ENCODE measurements around the gene TMEM238. TPM values are rescaled to one million over a fixed set of nuclear protein-coding genes. Genes with fewer than 3 reads are reported as not detected.

Gene TMEM238, protein sequence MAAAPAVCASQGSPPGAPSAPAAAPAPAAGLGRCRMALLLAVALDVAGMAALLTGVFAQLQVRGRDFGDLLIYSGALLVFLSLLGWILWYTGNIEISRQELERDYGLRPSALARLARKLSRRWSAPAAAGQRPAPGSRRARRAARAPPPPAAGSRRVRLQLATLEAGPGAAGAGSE
- total RNA-seq (1 to 10 TPM; 9.6 to 9.9 TPM), polyA plus RNA-seq (1 to 10 TPM in 1 of 2 donors, not detected in 1; 2.4 TPM)

DNA sequence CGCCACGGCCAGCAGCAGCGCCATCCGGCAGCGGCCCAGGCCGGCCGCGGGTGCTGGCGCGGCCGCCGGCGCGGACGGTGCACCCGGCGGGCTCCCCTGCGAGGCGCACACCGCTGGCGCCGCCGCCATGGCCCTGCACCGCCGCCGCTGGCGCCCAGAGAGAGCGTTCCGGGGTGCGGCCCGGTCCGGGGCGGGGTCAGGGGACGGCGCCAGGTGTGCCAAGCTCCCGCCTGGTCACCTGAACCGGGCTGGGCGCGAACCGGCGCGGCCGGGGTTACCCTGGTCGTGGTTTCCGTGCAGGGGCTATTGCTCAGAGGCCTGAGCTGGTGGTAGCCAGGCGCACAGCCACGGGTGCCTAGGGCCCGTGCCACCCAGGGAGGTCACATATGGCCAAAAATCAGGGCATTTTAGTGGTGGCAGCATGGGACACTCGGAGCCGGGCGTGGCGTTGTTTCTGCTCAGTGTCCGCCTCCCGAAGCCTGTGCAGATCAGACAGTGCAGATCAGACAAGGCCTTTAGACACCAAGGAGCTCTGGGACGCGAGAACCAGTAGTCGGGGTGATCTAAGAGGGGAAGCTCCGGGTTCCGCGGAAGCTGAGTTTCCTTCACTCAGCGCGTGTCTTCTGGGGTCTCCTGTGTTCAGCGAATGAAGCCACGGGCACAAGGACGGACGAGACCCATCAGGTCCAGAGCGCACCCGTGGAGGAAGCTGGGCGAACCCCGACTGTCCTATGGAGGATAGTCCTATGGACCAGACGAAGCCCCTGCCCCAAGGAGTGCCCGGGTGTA lies at the start of gene TMEM238:
TMEM238 (minus strand) TSS at position 162 of the 789 bp plus-strand sequence; CDS start at position 129, 33 bp downstream.
- peak within 1 kb of the TSS; percentile 49 to 88 for H3K4me3 ChIP-seq (ENCODE audit: low read length in 2 of 2)
- H3K27ac ChIP-seq (ENCODE audit: low read depth, low read length) = peak within 1 kb of the TSS; percentile 94
- H3K27ac Mint-ChIP-seq = peak within 1 kb of the TSS; percentile 98 to 100 (median 99)
- H3K36me3 Mint-ChIP-seq = peaks cover 15 to 42% of the 10 kb centered on the region in 2 donors
- peaks cover 0 to 9% (median 0%) of the 10 kb centered on the region in 8 donors for H3K9me3 Mint-ChIP-seq
- H3K4me1 ChIP-seq (ENCODE audit: insufficient read depth, low read length) = peaks cover 52% of the 10 kb centered on the region
- DNase-seq = peak; percentile 36 to 53 (median 43)
- intact Hi-C loops (cut with micrococcal nuclease) = loop anchor here (2.0 to 10.0 kb wide), 2 partner anchors 92 to 240 kb away; partner anchors contain the start of gene ZNF784
- no peaks in the 10 kb centered on the region for H3K9me3 ChIP-seq (ENCODE audit: control insufficient read depth in 1 of 2, low read length in 2 of 2)
- POLR2A ChIA-PET (ENCODE audit: partially characterized antibody) = interaction anchor here (0.7 to 12.9 kb wide), 29 partner anchors 9 to 304 kb away, joined by 3 to 247 read pairs (median 4); partner anchors contain the start of genes HSPBP1, IL11, ISOC2 and KMT5C
- peaks cover 26% of the 10 kb centered on the region for H3K36me3 ChIP-seq (ENCODE audit: insufficient read depth, low read length)
- H3K27me3 ChIP-seq (ENCODE audit: insufficient read depth, low read length) = no peaks in the 10 kb centered on the region
- H3K4me1 Mint-ChIP-seq = peaks cover 31 to 74% (median 52%) of the 10 kb centered on the region in 4 donors
- no peaks in the 10 kb centered on the region for H3K27me3 Mint-ChIP-seq
- H3K4me3 Mint-ChIP-seq = peak within 1 kb of the TSS; percentile 99 to 100 (median 100)
- CTCF ChIA-PET (ENCODE audit: partially characterized antibody) = interaction anchor here (0.9 to 3.0 kb wide), 13 partner anchors 25 to 249 kb away, joined by 3 to 31 read pairs (median 5); partner anchors contain the start of genes HSPBP1, KMT5C and PPP6R1

DNA sequence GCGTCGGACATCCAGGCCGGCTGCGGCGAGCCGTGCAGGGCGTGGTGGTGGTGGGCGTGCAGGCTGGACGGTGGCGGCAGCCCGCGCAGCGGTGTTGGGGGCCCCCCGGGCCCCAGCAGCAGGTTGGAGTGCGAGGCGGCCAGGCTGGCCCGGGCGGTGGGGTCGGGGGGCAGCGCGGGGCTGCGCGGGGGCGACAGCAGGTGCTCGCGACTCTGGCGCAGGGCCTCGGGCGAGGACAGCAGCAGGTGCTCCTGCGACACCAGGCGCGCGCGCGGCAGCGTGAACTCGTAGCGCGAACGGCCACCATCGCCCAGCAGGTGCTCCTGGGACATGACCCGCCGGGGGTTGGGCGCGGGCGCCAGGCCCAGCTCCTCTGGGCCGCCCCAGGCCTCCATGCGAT lies 49.2 kb upstream of the TMEM238 start:
- Mint-ChIP-seq H3K27ac (no peak overlapping the region), H3K36me3 (peaks cover 0 to 6% of the 10 kb centered on the region in 2 donors), H3K27me3 (peaks cover 28 to 40% of the 10 kb centered on the region in 2 donors), H3K4me3 (no peak overlapping the region), H3K4me1 (peaks cover 0 to 2% (median under 1%) of the 10 kb centered on the region in 4 donors), H3K9me3 (peaks cover 0 to 3% (median 0%) of the 10 kb centered on the region in 8 donors)
- intact Hi-C loops (cut with micrococcal nuclease) = no loop called here
- H3K27me3 ChIP-seq (ENCODE audit: insufficient read depth, low read length) = peaks cover 9% of the 10 kb centered on the region
- no peaks in the 10 kb centered on the region for H3K4me1 ChIP-seq (ENCODE audit: insufficient read depth, low read length)
- no peak for DNase-seq
- H3K9me3 ChIP-seq (ENCODE audit: control insufficient read depth in 1 of 2, low read length in 2 of 2) = no peaks in the 10 kb centered on the region
- POLR2A ChIA-PET (ENCODE audit: partially characterized antibody) = no interaction called here
- H3K27ac ChIP-seq (ENCODE audit: low read depth, low read length) = no peak overlapping the region
- CTCF ChIA-PET (ENCODE audit: partially characterized antibody) = no interaction called here
- no peaks in the 10 kb centered on the region for H3K36me3 ChIP-seq (ENCODE audit: insufficient read depth, low read length)
- H3K4me3 ChIP-seq (ENCODE audit: low read length in 2 of 2) = no peak overlapping the region

DNA sequence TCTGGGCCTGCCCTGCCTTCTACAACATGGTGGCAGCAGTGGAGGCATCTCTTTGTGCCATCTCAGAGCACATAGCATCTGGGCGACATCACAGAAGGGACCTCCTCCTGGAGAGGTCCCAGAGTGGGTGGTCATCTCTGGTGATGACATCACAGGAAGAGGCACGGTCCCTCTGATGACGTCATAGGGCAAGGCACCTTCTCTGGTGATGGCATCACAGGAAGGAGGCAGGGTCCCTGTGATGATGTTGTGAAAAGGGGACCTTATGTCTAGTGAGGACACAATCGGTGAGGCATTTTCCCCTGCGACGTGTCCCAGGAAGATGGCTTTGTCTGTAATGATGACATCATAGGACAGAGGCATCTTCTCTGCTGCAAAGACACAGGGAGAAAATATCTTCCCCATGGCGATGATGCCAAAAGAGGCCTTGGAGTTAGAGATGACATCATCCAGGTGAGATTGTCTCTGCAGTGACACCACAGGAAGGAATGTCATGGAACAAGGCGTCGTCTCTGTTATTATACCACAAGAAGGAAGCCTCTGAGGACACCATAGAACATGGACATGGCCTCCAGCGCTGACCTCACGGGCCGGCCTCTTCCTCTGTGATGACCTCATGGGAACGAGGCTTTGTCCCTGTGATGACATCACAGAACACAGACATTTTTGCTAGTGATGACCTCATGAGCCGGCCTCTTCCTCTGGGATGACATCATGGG lies 48.3 kb upstream of the TMEM238 start:
- Histone ChIP-seq H3K4me3 (ENCODE audit: low read length in 2 of 2) (no peak overlapping the region), H3K4me1 (ENCODE audit: insufficient read depth, low read length) (no peaks in the 10 kb centered on the region), H3K27ac (ENCODE audit: low read depth, low read length) (no peak overlapping the region), H3K27me3 (ENCODE audit: insufficient read depth, low read length) (peaks cover 6% of the 10 kb centered on the region), H3K36me3 (ENCODE audit: insufficient read depth, low read length) (no peaks in the 10 kb centered on the region), H3K9me3 (ENCODE audit: control insufficient read depth in 1 of 2, low read length in 2 of 2) (no peaks in the 10 kb centered on the region)
- CTCF ChIA-PET (ENCODE audit: partially characterized antibody) = no interaction called here
- H3K4me3 Mint-ChIP-seq = no peak overlapping the region
- peaks cover 0 to 6% of the 10 kb centered on the region in 2 donors for H3K36me3 Mint-ChIP-seq
- intact Hi-C loops (cut with micrococcal nuclease) = no loop called here
- H3K4me1 Mint-ChIP-seq = peaks cover 0 to 2% (median under 1%) of the 10 kb centered on the region in 4 donors
- POLR2A ChIA-PET (ENCODE audit: partially characterized antibody) = no interaction called here
- peaks cover 0 to 3% (median 0%) of the 10 kb centered on the region in 8 donors for H3K9me3 Mint-ChIP-seq
- H3K27ac Mint-ChIP-seq = no peak overlapping the region
- H3K27me3 Mint-ChIP-seq = peaks cover 27 to 40% of the 10 kb centered on the region in 2 donors
- no peak for DNase-seq

DNA sequence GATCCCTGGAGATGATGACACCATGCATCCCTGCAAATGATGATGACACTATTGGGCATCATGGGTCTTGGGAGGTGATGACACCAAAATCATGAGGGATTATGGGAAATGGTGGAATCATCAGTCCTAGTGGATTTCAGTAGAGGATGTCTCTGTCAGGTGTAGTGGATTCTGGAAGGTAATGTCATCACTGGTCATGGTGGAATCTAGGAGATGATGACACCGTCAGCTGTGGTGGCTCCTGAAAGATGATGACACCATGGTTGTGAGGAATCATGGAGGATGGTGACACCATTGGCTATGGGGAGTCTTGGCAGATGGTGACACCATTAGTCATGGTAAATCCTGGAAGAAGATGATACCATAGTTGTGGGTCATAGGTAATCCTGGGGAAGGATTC lies 47.1 kb upstream of the TMEM238 start:
- Histone ChIP-seq H3K27me3 (ENCODE audit: insufficient read depth, low read length) (peaks cover 6% of the 10 kb centered on the region), H3K27ac (ENCODE audit: low read depth, low read length) (no peak overlapping the region), H3K4me3 (ENCODE audit: low read length in 2 of 2) (no peak overlapping the region), H3K36me3 (ENCODE audit: insufficient read depth, low read length) (no peaks in the 10 kb centered on the region), H3K9me3 (ENCODE audit: control insufficient read depth in 1 of 2, low read length in 2 of 2) (no peaks in the 10 kb centered on the region), H3K4me1 (ENCODE audit: insufficient read depth, low read length) (no peaks in the 10 kb centered on the region)
- H3K4me3 Mint-ChIP-seq = no peak overlapping the region
- ChIA-PET CTCF (ENCODE audit: partially characterized antibody) (no interaction called here), POLR2A (ENCODE audit: partially characterized antibody) (no interaction called here)
- no peak for DNase-seq
- no peak overlapping the region for H3K27ac Mint-ChIP-seq
- H3K27me3 Mint-ChIP-seq = peaks cover 18 to 30% of the 10 kb centered on the region in 2 donors
- H3K4me1 Mint-ChIP-seq = peaks cover 0 to 2% (median under 1%) of the 10 kb centered on the region in 4 donors
- peaks cover 0 to 6% of the 10 kb centered on the region in 2 donors for H3K36me3 Mint-ChIP-seq
- intact Hi-C loops (cut with micrococcal nuclease) = no loop called here
- H3K9me3 Mint-ChIP-seq = peaks cover 0 to 3% (median 0%) of the 10 kb centered on the region in 8 donors

DNA sequence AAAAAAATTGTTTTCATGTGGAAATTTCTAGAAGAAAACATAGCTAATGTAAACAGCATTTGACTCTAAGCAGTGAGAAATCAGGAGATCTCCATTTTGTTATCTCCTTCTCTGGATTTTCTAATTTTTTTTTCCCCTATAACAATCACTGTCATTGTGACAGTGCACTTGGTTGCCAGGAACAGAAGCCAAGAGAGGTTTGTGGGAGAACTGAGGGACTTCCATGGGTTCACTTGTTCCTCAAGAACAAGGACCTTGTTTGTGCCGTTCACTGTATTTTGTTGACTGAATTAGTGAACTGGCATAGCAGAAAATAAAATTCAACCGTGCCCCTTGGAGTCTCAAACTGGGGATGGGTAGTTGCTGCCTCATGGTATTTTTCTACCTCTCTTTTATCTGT lies 42.0 kb upstream of the TMEM238 start:
- no peak overlapping the region for H3K4me3 ChIP-seq (ENCODE audit: low read length in 2 of 2)
- ChIA-PET POLR2A (ENCODE audit: partially characterized antibody) (no interaction called here), CTCF (ENCODE audit: partially characterized antibody) (interaction anchor here (0.6 to 1.2 kb wide), 2 partner anchors 134 to 296 kb away, joined by 3 read pairs; no protein-coding TSS in a partner anchor)
- H3K27ac ChIP-seq (ENCODE audit: low read depth, low read length) = no peak overlapping the region
- no peak for DNase-seq
- no peak overlapping the region for H3K4me3 Mint-ChIP-seq
- peaks cover 5 to 11% (median 7%) of the 10 kb centered on the region in 4 donors for H3K4me1 Mint-ChIP-seq
- intact Hi-C loops (cut with micrococcal nuclease) = no loop called here
- H3K9me3 ChIP-seq (ENCODE audit: control insufficient read depth in 1 of 2, low read length in 2 of 2) = no peaks in the 10 kb centered on the region
- no peaks in the 10 kb centered on the region for H3K27me3 ChIP-seq (ENCODE audit: insufficient read depth, low read length)
- H3K36me3 ChIP-seq (ENCODE audit: insufficient read depth, low read length) = no peaks in the 10 kb centered on the region
- H3K36me3 Mint-ChIP-seq = peaks cover 0 to 1% of the 10 kb centered on the region in 2 donors
- peaks cover 13% of the 10 kb centered on the region for H3K4me1 ChIP-seq (ENCODE audit: insufficient read depth, low read length)
- H3K9me3 Mint-ChIP-seq = peaks cover 0 to 3% (median 0%) of the 10 kb centered on the region in 8 donors
- H3K27ac Mint-ChIP-seq = no peak overlapping the region
- H3K27me3 Mint-ChIP-seq = peaks cover 7 to 19% of the 10 kb centered on the region in 2 donors

DNA sequence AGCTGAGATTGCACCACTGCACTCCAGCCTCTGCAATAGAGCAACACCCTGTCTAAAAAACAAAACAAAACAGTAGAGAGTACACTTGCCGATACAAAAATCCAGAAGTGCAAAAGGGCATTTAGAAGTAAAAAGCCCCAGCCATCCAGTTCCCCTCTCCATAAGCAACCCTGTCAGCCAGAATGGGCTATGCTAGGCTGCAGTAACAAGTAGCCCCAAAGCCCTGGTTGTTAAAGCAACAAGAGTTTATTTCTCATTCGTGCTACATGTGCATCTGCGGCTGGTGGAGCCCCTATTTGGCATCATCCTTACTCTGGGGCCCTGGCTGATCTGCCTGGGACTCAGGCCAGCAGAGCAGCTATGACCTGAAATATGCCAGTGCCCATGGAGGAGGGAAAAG lies 40.4 kb upstream of the TMEM238 start:
- no peak for DNase-seq
- Histone ChIP-seq H3K9me3 (ENCODE audit: control insufficient read depth in 1 of 2, low read length in 2 of 2) (no peaks in the 10 kb centered on the region), H3K27ac (ENCODE audit: low read depth, low read length) (no peak overlapping the region), H3K36me3 (ENCODE audit: insufficient read depth, low read length) (no peaks in the 10 kb centered on the region), H3K4me1 (ENCODE audit: insufficient read depth, low read length) (peaks cover 21% of the 10 kb centered on the region), H3K4me3 (ENCODE audit: low read length in 2 of 2) (no peak overlapping the region), H3K27me3 (ENCODE audit: insufficient read depth, low read length) (no peaks in the 10 kb centered on the region)
- ChIA-PET CTCF (ENCODE audit: partially characterized antibody) (no interaction called here), POLR2A (ENCODE audit: partially characterized antibody) (no interaction called here)
- intact Hi-C loops (cut with micrococcal nuclease) = no loop called here
- peak overlapping the region in 1 of 7 donors; percentile 64 for H3K27ac Mint-ChIP-seq
- no peaks in the 10 kb centered on the region for H3K36me3 Mint-ChIP-seq
- H3K27me3 Mint-ChIP-seq = peaks cover 4 to 12% of the 10 kb centered on the region in 2 donors
- H3K4me3 Mint-ChIP-seq = no peak overlapping the region
- peaks cover 0 to 3% (median 0%) of the 10 kb centered on the region in 8 donors for H3K9me3 Mint-ChIP-seq
- H3K4me1 Mint-ChIP-seq = peaks cover 9 to 22% (median 14%) of the 10 kb centered on the region in 4 donors

Measured in CD4-positive, alpha-beta memory T cell (primary cell).